Esophagus squamous epithelium (tissue), 4 donors: ENCODE data around the gene RELT.

Experiments
- CTCF ChIP-seq, 6 experiments: fragments of 450-650 bp in 4 of 6; fragments of 200-600 bp in 2 of 6; sonication (generic) in 2 of 6; IDR thresholded peaks; one replicate each; pipeline ENCODE4 v1.5.1; 2016 to 2019; ENCODE audit warnings: antibody characterized with exemption in 6 of 6, mild to moderate bottlenecking in 4 of 6, moderate library complexity in 4 of 6
- POLR2A ChIP-seq, 4 donors: fragments of 450-650 bp; IDR thresholded peaks; one replicate each; pipeline ENCODE4 v1.6.1; 2017; ENCODE audit warnings: antibody characterized with exemption in 4 of 4, mild to moderate bottlenecking in 4 of 4, moderate library complexity in 3 of 4

DNA sequence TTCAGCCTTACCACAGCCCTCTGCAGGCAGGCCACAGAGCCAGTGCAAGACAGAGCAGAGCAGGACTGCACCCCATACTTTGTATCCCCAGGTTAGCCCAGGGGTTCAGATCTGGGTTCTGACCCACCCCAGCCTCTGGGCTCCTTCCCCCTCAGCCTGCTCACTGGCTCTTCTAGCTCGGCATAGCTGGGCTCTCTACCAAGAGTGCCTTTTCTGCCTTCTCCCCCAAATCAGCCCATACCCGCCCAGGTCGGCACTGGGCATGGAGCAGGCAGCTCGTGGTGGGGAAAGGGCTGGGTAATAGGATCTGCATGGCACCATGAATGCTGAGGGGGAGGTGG lies 8.3 kb downstream of the RELT start:
- TF ChIP-seq CTCF (IDR thresholded peaks at IDR 0.05) = no peak
- no peak for TF ChIP-seq POLR2A (IDR thresholded peaks at IDR 0.05)
